ENCODE measurements around the gene TSPAN9.

TSPAN9 gene

DNA sequence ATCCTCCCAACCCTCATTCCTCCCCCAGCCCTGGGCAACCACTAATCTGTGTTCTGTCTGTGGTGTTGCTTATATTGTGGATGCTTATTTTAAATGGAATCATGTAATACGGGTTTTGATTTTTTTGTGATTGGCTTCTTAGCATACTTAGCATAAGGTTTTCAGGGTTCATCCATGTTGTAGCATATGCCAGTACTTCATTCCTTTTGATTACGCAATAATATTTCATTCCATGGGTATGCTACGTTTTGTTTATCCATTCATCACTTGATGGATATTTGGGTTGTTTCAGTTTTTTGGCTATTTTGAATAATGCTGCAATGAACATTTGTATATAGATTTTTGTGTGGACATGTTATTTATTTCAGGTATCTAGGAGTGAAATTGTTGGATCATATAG lies 82.9 kb downstream of the TSPAN9 start:
- H3K27ac ChIP-seq (ENCODE audit: low read depth in 2 of 2, low read length in 2 of 2), result no peak overlapping the region
- no peaks in the 10 kb centered on the region for H3K27me3 ChIP-seq (ENCODE audit: control insufficient read depth in 2 of 2, insufficient read depth in 2 of 2, low read length in 2 of 2)
- H3K36me3 ChIP-seq (ENCODE audit: control insufficient read depth in 2 of 2, insufficient read depth in 2 of 2, low read length in 2 of 2), result no peaks in the 10 kb centered on the region
- H3K9me3 ChIP-seq (ENCODE audit: control insufficient read depth in 2 of 2, low read length in 2 of 2), result no peaks in the 10 kb centered on the region
- no peak overlapping the region for H3K4me3 ChIP-seq (ENCODE audit: low read length in 2 of 2)
- no peak overlapping the region for H3K9ac ChIP-seq (ENCODE audit: low read depth in 1 of 2, low read length in 2 of 2)
- no peaks in the 10 kb centered on the region for H3K4me1 ChIP-seq (ENCODE audit: control insufficient read depth in 2 of 2, insufficient read depth in 2 of 2, low read length in 2 of 2)

DNA sequence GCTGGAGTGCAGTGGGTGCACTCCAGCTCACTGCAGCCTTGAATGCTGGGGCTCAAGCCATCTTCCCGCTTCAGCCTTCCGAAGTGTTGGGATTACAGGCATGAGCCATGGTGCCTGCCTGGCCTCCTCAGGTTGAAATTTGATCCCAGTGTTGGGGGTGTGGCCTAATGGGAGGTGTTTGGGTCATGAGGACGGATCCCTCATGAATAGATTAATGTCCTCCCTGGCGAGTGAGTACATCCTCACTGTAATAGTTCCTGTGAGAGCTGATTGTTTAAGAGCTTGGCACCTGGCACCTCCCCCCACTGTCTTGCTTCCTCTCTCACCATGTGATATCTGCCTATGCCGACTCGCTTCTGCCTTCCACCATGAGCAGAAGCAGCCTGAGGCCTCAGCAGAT lies 84.7 kb downstream of the TSPAN9 start:
- H3K27ac ChIP-seq (ENCODE audit: low read depth in 2 of 2, low read length in 2 of 2), result no peak overlapping the region
- H3K27me3 ChIP-seq (ENCODE audit: control insufficient read depth in 2 of 2, insufficient read depth in 2 of 2, low read length in 2 of 2), result no peaks in the 10 kb centered on the region
- H3K4me1 ChIP-seq (ENCODE audit: control insufficient read depth in 2 of 2, insufficient read depth in 2 of 2, low read length in 2 of 2), result no peaks in the 10 kb centered on the region
- no peak overlapping the region for H3K4me3 ChIP-seq (ENCODE audit: low read length in 2 of 2)
- no peak overlapping the region for H3K9ac ChIP-seq (ENCODE audit: low read depth in 1 of 2, low read length in 2 of 2)
- no peaks in the 10 kb centered on the region for H3K9me3 ChIP-seq (ENCODE audit: control insufficient read depth in 2 of 2, low read length in 2 of 2)
- H3K36me3 ChIP-seq (ENCODE audit: control insufficient read depth in 2 of 2, insufficient read depth in 2 of 2, low read length in 2 of 2), result no peaks in the 10 kb centered on the region

DNA sequence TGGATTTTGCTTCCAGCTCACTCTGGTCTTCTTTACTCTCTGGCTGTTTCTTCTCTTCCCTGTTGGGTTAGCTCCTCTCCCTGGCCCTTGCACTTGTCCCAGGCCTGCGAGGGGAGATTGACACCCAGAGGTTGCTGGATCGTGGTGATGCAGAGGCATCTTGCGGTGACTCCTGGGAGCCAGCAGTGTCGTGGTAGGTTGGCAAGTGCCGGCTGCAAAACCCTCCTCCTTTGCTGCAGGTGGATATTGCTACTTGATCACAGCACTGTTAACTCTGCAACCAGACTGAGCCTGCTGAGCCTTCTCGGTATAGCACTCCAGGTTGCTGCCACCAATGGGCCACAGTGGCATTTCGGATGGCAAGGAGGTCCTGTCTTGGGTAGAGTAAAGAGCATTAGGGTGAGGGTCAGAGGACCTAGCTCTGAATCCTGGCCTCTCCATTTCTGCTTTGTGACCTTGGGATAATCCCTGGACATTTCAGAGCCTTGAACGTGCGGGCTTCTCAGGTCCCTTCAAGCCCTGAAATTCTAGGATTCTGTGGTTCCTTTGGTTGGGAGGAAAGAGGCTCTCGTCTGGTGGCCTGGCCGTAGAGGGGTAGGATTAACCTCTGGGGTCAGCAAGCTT lies 87.4 kb downstream of the TSPAN9 start:
- Histone ChIP-seq H3K27ac (ENCODE audit: low read depth in 2 of 2, low read length in 2 of 2) (no peak overlapping the region), H3K9me3 (ENCODE audit: control insufficient read depth in 2 of 2, low read length in 2 of 2) (no peaks in the 10 kb centered on the region)

GRCh38 chr12:3165078-3165980 lies 88.2 kb downstream of the TSPAN9 start:
- Histone ChIP-seq H3K9ac (ENCODE audit: low read depth in 1 of 2, low read length in 2 of 2) (no peak overlapping the region), H3K27me3 (ENCODE audit: control insufficient read depth in 2 of 2, insufficient read depth in 2 of 2, low read length in 2 of 2) (no peaks in the 10 kb centered on the region), H3K4me1 (ENCODE audit: control insufficient read depth in 2 of 2, insufficient read depth in 2 of 2, low read length in 2 of 2) (no peaks in the 10 kb centered on the region), H3K4me3 (ENCODE audit: low read length in 2 of 2) (no peak overlapping the region), H3K27ac (ENCODE audit: low read depth in 2 of 2, low read length in 2 of 2) (no peak overlapping the region), H3K9me3 (ENCODE audit: control insufficient read depth in 2 of 2, low read length in 2 of 2) (no peaks in the 10 kb centered on the region), H3K36me3 (ENCODE audit: control insufficient read depth in 2 of 2, insufficient read depth in 2 of 2, low read length in 2 of 2) (no peaks in the 10 kb centered on the region)

More for the DNA sequence above, 87.4 kb downstream of the TSPAN9 start:
- Histone ChIP-seq H3K36me3 (ENCODE audit: control insufficient read depth in 2 of 2, insufficient read depth in 2 of 2, low read length in 2 of 2) (no peaks in the 10 kb centered on the region), H3K27me3 (ENCODE audit: control insufficient read depth in 2 of 2, insufficient read depth in 2 of 2, low read length in 2 of 2) (no peaks in the 10 kb centered on the region), H3K4me1 (ENCODE audit: control insufficient read depth in 2 of 2, insufficient read depth in 2 of 2, low read length in 2 of 2) (no peaks in the 10 kb centered on the region), H3K4me3 (ENCODE audit: low read length in 2 of 2) (no peak overlapping the region), H3K9ac (ENCODE audit: low read depth in 1 of 2, low read length in 2 of 2) (no peak overlapping the region)

DNA sequence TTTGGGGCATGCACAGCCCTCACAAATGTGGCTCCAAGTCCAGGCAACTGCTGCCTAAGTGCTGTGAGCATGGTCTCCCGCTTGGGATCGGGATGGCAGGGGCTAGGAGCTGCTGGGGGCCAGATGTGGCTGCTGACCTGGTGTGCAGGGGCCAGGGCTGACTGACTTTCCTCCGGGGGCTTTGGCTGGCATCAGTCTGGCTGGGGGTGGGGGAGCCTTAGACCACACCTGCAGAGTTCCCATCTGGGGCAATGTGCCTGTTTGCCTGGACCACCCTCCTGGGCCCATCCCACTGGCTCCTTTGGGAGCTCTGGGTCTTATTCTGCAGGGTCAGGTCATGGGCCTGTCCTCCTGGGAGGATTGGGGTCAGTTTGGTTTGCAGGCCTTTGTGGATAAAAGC lies 90.5 kb downstream of the TSPAN9 start:
- Histone ChIP-seq H3K4me3 (ENCODE audit: low read length in 2 of 2) (no peak overlapping the region), H3K9ac (ENCODE audit: low read depth in 1 of 2, low read length in 2 of 2) (no peak overlapping the region), H3K36me3 (ENCODE audit: control insufficient read depth in 2 of 2, insufficient read depth in 2 of 2, low read length in 2 of 2) (no peaks in the 10 kb centered on the region), H3K9me3 (ENCODE audit: control insufficient read depth in 2 of 2, low read length in 2 of 2) (no peaks in the 10 kb centered on the region), H3K27ac (ENCODE audit: low read depth in 2 of 2, low read length in 2 of 2) (no peak overlapping the region), H3K4me1 (ENCODE audit: control insufficient read depth in 2 of 2, insufficient read depth in 2 of 2, low read length in 2 of 2) (no peaks in the 10 kb centered on the region), H3K27me3 (ENCODE audit: control insufficient read depth in 2 of 2, insufficient read depth in 2 of 2, low read length in 2 of 2) (no peaks in the 10 kb centered on the region)

GRCh38 chr12:3168223-3169221 lies 91.3 kb downstream of the TSPAN9 start:
- Histone ChIP-seq H3K9me3 (ENCODE audit: control insufficient read depth in 2 of 2, low read length in 2 of 2) (no peaks in the 10 kb centered on the region), H3K36me3 (ENCODE audit: control insufficient read depth in 2 of 2, insufficient read depth in 2 of 2, low read length in 2 of 2) (no peaks in the 10 kb centered on the region), H3K27ac (ENCODE audit: low read depth in 2 of 2, low read length in 2 of 2) (no peak overlapping the region), H3K4me3 (ENCODE audit: low read length in 2 of 2) (no peak overlapping the region), H3K9ac (ENCODE audit: low read depth in 1 of 2, low read length in 2 of 2) (no peak overlapping the region), H3K27me3 (ENCODE audit: control insufficient read depth in 2 of 2, insufficient read depth in 2 of 2, low read length in 2 of 2) (no peaks in the 10 kb centered on the region), H3K4me1 (ENCODE audit: control insufficient read depth in 2 of 2, insufficient read depth in 2 of 2, low read length in 2 of 2) (no peaks in the 10 kb centered on the region)

DNA sequence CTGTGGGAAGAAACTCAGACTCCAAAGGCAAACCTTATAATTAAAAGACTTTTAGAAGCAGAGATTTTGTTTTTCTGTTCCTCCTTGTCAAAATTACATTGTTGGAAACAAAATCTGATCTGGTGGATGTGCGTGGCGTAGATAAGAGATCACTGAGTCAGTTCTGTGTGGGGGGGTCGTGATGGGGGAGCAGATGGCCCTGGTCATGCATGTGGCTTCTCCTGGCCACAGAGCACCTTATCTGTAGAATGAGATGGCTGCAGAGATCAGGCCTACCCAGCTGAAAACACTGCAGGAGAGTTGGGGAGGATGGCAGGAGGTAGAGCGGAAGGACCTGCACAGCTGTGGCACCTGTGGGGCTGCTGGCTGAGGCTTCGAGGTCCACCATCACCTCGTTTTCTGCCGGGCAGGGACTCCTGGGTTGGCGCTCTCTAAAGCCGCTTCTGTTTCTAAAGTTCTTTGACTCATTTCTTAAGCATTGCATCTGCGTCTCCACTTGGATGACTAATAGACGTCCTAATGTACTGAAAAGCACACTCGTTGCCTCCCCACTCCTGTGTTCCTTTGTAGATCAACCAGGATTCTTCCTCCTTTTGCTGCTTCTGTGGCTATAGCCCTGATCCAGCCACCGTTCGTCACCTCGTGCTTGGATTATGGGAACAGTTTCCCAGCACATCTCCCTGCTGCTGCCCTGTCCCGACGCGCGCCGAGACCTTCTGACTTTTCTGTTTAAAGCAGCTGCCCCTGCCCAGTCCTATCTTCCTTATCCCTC lies 93.4 kb downstream of the TSPAN9 start:
- Histone ChIP-seq H3K9me3 (ENCODE audit: control insufficient read depth in 2 of 2, low read length in 2 of 2) (no peaks in the 10 kb centered on the region), H3K27me3 (ENCODE audit: control insufficient read depth in 2 of 2, insufficient read depth in 2 of 2, low read length in 2 of 2) (no peaks in the 10 kb centered on the region), H3K4me3 (ENCODE audit: low read length in 2 of 2) (no peak overlapping the region), H3K27ac (ENCODE audit: low read depth in 2 of 2, low read length in 2 of 2) (no peak overlapping the region), H3K9ac (ENCODE audit: low read depth in 1 of 2, low read length in 2 of 2) (no peak overlapping the region), H3K4me1 (ENCODE audit: control insufficient read depth in 2 of 2, insufficient read depth in 2 of 2, low read length in 2 of 2) (no peaks in the 10 kb centered on the region), H3K36me3 (ENCODE audit: control insufficient read depth in 2 of 2, insufficient read depth in 2 of 2, low read length in 2 of 2) (no peaks in the 10 kb centered on the region)

GRCh38 chr12:3171195-3171591 lies 94.0 kb downstream of the TSPAN9 start:
- no peak overlapping the region for H3K4me3 ChIP-seq (ENCODE audit: low read length in 2 of 2)
- H3K4me1 ChIP-seq (ENCODE audit: control insufficient read depth in 2 of 2, insufficient read depth in 2 of 2, low read length in 2 of 2), result no peaks in the 10 kb centered on the region
- H3K36me3 ChIP-seq (ENCODE audit: control insufficient read depth in 2 of 2, insufficient read depth in 2 of 2, low read length in 2 of 2), result no peaks in the 10 kb centered on the region
- no peaks in the 10 kb centered on the region for H3K9me3 ChIP-seq (ENCODE audit: control insufficient read depth in 2 of 2, low read length in 2 of 2)
- no peak overlapping the region for H3K27ac ChIP-seq (ENCODE audit: low read depth in 2 of 2, low read length in 2 of 2)
- no peaks in the 10 kb centered on the region for H3K27me3 ChIP-seq (ENCODE audit: control insufficient read depth in 2 of 2, insufficient read depth in 2 of 2, low read length in 2 of 2)
- no peak overlapping the region for H3K9ac ChIP-seq (ENCODE audit: low read depth in 1 of 2, low read length in 2 of 2)

DNA sequence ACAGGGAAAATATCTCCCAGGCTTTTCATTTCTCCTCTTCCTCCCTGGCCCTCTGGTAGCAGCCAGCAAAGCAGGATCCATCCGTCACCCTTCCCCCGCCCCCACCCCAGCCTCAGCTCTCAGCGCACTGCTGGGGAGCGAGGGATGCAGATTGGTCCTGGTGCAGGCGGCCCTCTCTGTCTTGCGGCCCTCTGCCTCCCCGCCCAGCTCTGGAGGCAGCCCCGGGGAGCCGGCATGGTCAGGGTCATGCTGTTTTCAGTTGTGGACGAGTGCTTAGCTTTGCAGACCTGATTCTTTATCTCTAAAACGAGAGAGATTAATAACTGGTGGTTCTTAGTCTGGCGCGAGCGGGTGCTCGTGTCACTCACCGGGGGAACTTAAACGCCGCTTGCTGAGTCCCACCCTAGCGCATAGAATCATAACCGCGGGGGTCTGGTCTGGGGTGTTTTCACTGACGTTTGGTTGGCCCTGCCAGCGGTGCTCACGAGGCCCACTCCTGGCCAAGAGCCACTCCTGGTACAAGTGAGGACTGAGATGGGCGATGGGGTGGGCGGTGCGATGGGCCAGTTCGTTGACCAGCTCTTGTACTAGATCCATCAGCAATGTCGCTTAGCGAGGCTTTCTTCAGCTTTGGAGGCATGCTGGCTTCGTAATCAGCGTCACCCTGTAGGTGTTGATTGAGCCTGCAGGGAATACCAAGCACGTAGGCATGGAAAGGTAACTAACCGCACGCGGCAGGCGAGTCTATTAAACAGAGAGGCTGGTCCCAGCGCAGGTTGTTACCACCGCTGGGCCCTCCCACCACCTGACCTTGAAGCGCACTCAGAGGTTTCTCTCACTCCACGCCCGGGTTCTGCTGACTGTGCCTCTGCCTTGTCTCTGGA lies 95.2 kb downstream of the TSPAN9 start:
- Histone ChIP-seq H3K27me3 (ENCODE audit: control insufficient read depth in 2 of 2, insufficient read depth in 2 of 2, low read length in 2 of 2) (no peaks in the 10 kb centered on the region), H3K4me1 (ENCODE audit: control insufficient read depth in 2 of 2, insufficient read depth in 2 of 2, low read length in 2 of 2) (no peaks in the 10 kb centered on the region), H3K4me3 (ENCODE audit: low read length in 2 of 2) (no peak overlapping the region), H3K9ac (ENCODE audit: low read depth in 1 of 2, low read length in 2 of 2) (no peak overlapping the region), H3K9me3 (ENCODE audit: control insufficient read depth in 2 of 2, low read length in 2 of 2) (no peaks in the 10 kb centered on the region), H3K27ac (ENCODE audit: low read depth in 2 of 2, low read length in 2 of 2) (no peak overlapping the region), H3K36me3 (ENCODE audit: control insufficient read depth in 2 of 2, insufficient read depth in 2 of 2, low read length in 2 of 2) (no peaks in the 10 kb centered on the region)

Data from mucosa of rectum (tissue), 2 donors.